Endometrium (tissue), 2 donors: Measurements from ENCODE around the gene TBX15.
"Not testable (repeated sequence)": the region's sequence is repeated elsewhere in the genome, so short reads cannot be mapped to it uniquely, and the experiment has no call there.

Experiments
- FAIRE-seq: peaks from 2 replicates; lab custom pipeline; 2012; peaks lifted over from hg19 to GRCh38; lab: Jason Lieb, UNC
- donor health status: control.
- donor health status: control.

The TBX15 gene

GRCh38 chr1:118926261-118926660 lies 61.9 kb downstream of the TBX15 start:
- no peak for FAIRE-seq

GRCh38 chr1:118925651-118926050 lies 62.5 kb downstream of the TBX15 start:
- FAIRE-seq, result no peak

- no peak for FAIRE-seq
These were observed 64.8 kb downstream of the TBX15 start for GRCh38 chr1:118923319-118923718.

GRCh38 chr1:118921994-118922393 lies 66.1 kb downstream of the TBX15 start:
- no peak for FAIRE-seq

GRCh38 chr1:118920124-118920717 lies 67.9 kb downstream of the TBX15 start:
- no peak for FAIRE-seq

GRCh38 chr1:118918940-118919259 lies 69.2 kb downstream of the TBX15 start:
- no peak for FAIRE-seq

- no peak for FAIRE-seq
These were observed 69.8 kb downstream of the TBX15 start for GRCh38 chr1:118918230-118918939.

GRCh38 chr1:118916346-118916745 lies 71.8 kb downstream of the TBX15 start:
- not testable (repeated sequence) for FAIRE-seq

GRCh38 chr1:118914379-118915161 lies 73.6 kb downstream of the TBX15 start:
- no peak for FAIRE-seq

GRCh38 chr1:118913818-118914217 lies 74.3 kb downstream of the TBX15 start:
- FAIRE-seq, result no peak

- no peak for FAIRE-seq
These were observed 75.6 kb downstream of the TBX15 start for GRCh38 chr1:118912574-118912973.

- no peak for FAIRE-seq
These were observed 76.6 kb downstream of the TBX15 start for GRCh38 chr1:118911571-118911970.

- FAIRE-seq, result no peak
These were observed 80.7 kb downstream of the TBX15 start for GRCh38 chr1:118907466-118907865.

GRCh38 chr1:118905671-118906070 lies 82.5 kb downstream of the TBX15 start:
- no peak for FAIRE-seq

GRCh38 chr1:118905196-118905595 lies 82.9 kb downstream of the TBX15 start:
- no peak for FAIRE-seq

GRCh38 chr1:118902711-118903191 lies 85.4 kb downstream of the TBX15 start:
- FAIRE-seq, result no peak

- no peak for FAIRE-seq
These were observed 85.8 kb downstream of the TBX15 start for GRCh38 chr1:118902299-118902698.

- no peak for FAIRE-seq
These were observed 87.3 kb downstream of the TBX15 start for GRCh38 chr1:118900643-118901440.

GRCh38 chr1:118899340-118899739 lies 88.8 kb downstream of the TBX15 start:
- no peak for FAIRE-seq

GRCh38 chr1:118898712-118899111 lies 89.4 kb downstream of the TBX15 start:
- no peak for FAIRE-seq

- FAIRE-seq, result no peak
These were observed 91.7 kb downstream of the TBX15 start for GRCh38 chr1:118896416-118896815.

- FAIRE-seq, result no peak
These were observed 93.3 kb downstream of the TBX15 start for GRCh38 chr1:118894836-118895235.
